GM10266 (cell line): ENCODE measurements around the gene FSTL3.

Experiments used
- DNase-seq: peaks from one replicate; pipeline ENCODE4 v3.0.0; 2012; ENCODE audit errors: extremely low spot score
- CTCF ChIP-seq: IDR thresholded peaks from 2 replicates; pipeline ENCODE4 v1.5.1; 2012; ENCODE audit warnings: mild to moderate bottlenecking, low read depth; ENCODE audit not compliant: control insufficient read depth, insufficient read depth; ENCODE audit errors: missing control alignments

Gene FSTL3

GRCh38 chr19:633786-634639 is 42.2 kb upstream of the FSTL3 start:
- TF ChIP-seq CTCF = no peak
- DNase-seq = no peak

GRCh38 chr19:634975-635652 is 41.1 kb upstream of the FSTL3 start:
- no peak for DNase-seq
- TF ChIP-seq CTCF = no peak

- no peak for TF ChIP-seq CTCF
Observed at GRCh38 chr19:638906-639252, 37.3 kb upstream of the FSTL3 start.

GRCh38 chr19:639253-640160 is 36.7 kb upstream of the FSTL3 start, which contains the start of gene FGF22:
Gene FGF22, plus strand, starts transcription at chr19:639879. Its CDS starts 47 bp downstream, at chr19:639926.
- DNase-seq = peak; percentile 99
- no peak for TF ChIP-seq CTCF

More at GRCh38 chr19:638906-639252, 37.3 kb upstream of the FSTL3 start:
- DNase-seq = no peak

GRCh38 chr19:640161-640558 is 36.0 kb upstream of the FSTL3 start:
- DNase-seq = no peak

More at GRCh38 chr19:640161-640558, 36.0 kb upstream of the FSTL3 start:
- TF ChIP-seq CTCF = no peak
